ENCODE results near the gene PTH2. TPM values are rescaled to one million over a fixed set of nuclear protein-coding genes. Genes with fewer than 3 reads are reported as not detected.

Gene PTH2, protein sequence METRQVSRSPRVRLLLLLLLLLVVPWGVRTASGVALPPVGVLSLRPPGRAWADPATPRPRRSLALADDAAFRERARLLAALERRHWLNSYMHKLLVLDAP
- not detected for total RNA-seq

DNA sequence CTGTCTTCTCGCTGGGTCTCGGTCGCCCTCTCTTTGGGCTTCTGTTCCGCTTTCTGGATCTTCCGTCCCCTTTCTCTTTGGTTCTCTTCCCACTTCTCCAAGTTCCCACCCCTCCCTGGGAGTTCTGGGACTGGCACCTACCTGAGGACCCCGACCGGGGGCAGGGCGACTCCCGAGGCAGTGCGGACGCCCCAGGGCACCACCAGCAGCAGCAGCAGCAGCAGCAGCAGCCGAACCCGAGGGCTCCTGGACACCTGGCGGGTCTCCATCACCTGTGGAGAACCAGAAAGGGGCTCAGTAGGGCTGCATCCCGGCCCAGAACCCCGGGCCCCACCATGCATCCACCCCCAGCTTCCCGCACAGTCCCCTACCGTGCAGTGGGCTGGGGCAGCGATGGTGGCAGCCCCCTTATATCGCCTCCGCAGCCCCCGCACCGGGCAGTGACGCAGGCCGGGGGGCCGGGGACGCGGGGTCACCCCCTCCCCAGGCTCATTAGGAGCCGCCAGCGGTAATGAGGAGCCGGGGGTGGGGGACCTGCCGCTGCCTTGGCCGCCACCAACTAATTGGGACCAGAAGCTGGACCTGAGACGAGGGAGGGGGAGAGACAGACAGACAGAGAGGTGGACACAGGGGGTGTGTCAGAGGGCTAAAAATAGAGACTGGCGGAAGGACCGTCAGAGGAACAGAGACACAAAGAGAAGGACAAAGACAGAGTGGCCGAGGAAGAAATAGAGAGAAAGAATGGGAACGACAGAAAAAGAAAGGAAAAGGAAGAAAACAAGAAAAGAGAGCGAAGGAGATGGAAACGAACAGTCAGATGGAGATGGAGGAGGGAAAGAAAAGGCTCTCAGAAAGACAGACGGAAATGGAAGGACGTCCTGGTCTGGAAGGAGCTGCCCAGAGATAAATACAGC lies at the start of gene PTH2:
Gene PTH2, minus strand, starts transcription at position 371 of the 914 bp plus-strand sequence. Its CDS starts 102 bp downstream, at position 269.

DNA sequence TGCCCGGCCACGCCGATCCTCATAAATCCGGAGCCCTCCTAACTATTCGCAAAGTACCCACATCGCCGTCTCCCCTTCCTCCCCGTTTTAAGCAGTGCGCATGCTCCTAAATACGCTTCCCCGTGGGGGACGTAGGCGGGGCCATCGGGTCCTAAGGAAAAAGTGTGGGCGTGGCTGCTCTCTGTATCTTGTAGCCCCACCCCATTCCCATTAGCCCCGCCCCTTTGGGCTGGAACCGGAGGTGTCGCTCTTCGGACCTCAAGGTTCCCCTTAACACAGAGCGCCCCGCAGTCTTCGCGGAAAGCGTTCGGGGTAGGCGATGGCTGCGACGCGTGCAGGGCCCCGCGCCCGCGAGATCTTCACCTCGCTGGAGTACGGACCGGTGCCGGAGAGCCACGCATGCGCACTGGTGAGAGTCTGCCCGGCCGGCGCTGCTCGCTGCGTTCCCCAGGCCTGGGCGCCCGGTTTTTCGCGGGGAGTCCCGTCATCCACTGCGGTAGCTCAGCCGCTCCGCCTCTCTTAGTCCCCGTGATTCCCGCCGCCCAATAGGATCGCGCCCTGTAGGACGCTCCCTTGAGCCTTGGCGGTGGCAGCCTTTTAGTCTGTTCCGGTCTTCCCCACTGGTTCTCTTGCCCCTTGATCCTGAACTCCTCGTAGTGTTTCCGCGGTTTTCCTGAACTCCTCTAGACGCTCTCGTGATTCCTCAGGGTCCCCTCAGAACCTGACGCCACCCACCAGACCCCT lies 29.9 kb upstream of the PTH2 start, which contains the start of gene ALDH16A1:
Gene ALDH16A1, plus strand, starts transcription at position 213 of the 744 bp plus-strand sequence. Its CDS starts 107 bp downstream, at position 320.

DNA sequence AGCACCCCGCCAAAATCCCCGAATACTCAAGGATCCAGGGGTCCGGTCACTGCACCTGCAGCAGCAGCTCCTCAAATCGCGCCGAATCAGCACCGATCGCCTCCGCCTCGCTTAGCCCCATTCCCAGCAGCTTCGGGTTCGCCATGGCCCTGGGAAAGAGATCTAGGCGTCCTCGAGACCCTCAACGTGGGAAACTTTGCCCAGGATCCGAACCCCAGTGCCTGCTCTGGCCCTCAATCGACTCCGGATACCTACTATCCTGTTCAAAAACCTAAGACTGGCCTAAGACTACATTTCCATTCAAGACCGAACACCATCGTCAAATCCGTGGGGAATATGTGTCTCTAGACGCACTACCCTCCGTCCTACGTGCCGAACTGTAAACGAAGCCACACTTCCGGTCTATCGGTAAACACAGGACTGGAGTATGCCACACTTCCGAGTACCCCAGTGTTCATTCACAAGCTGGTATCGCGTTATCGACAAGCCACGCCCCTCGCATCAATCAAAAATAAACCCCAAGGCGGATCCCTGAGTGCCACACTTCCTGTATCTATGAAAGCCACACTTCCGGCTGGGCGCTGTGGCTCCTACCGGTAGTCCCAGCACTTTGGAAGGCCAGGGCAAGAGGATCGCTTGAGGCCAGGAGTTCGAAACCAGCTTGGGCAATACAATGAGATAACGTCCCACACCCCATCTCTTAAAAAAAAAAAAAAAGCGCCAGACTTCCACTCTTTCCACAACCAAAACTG lies 28.4 kb upstream of the PTH2 start, which contains the start of gene PIH1D1:
Gene PIH1D1, minus strand, starts transcription at position 385 of the 752 bp plus-strand sequence. Its CDS starts 240 bp downstream, at position 145.

DNA sequence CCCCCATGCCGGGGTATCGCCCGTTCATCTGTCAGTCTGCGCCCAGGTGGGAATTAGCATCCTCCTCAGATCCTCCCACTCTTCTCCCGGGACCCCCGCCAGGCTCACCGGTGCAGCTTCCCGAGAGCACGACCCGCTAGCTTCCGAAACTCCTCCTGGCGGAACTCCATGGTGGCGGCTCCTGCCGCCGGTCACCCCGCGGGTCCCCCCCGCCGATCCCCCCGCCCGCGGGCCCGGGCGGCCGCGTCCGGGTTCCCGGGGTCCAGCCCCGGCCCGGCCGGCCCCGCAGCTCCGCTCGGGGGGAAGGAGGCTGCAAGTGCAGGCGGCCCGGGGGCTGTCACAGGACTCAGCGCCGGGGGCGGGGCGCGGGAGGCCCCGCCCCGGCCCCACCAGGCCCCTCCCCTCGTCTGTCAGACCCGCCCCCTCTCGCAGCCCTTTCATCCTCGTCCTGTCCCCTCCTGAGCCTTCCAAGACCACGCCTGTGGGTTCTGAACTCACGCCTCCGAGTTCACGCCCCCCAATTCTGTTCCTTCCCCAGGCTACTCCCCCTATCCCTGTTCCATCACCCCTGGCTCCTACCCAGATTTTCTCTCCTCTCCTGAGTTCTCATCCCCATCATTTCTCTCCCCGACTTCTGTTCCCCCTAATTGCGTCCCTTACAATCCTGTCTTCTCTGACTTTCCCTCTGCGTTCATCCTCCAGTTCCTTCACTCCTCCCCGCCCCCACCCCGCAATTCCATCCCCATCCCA lies 18.1 kb upstream of the PTH2 start, which contains the start of gene SLC17A7:
Gene SLC17A7, minus strand, starts transcription at position 318 of the 750 bp plus-strand sequence. Its CDS starts 148 bp downstream, at position 170.

DNA sequence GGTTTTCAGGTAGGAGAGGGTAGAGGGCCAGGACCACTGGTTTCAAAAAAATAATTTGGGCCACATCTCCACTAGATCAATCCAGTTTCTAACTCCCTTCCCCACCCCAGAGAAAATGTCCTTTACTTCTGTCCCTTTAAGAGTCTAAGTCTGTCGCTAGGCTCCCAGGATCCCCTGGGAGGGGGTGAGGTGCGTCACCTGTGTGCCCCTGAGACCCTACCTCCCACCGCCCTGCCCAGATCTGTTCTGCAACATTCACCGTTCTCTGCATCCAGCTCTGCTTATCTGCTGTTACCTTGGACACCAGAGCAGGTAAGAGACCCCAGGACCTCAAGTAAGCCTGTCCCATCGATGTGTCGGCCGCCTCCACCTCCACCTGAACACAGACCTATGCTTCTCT lies 1.9 kb upstream of the PTH2 start, which contains the start of gene GFY:
Gene GFY, plus strand, starts transcription at position 211 of the 400 bp plus-strand sequence. CDS start 1,043 bp downstream, outside the sequence.

GRCh38 chr19:49387936-49388372 lies 35.3 kb downstream of the PTH2 start, which contains the start of gene KASH5:
Gene KASH5, plus strand, starts transcription at chr19:49388249. Its CDS starts 2,635 bp downstream, at chr19:49390884.

Other genes with a start within 250 kb of the PTH2 start
- gene SLC6A16, start 98.2 kb downstream of the PTH2 start, total RNA-seq, result 1.2 TPM
- gene CD37, start 88.0 kb downstream of the PTH2 start, total RNA-seq, result 2.1 TPM
- gene TEAD2, start 61.0 kb downstream of the PTH2 start, total RNA-seq, result 10.8 TPM
- gene DKKL1, start 59.6 kb downstream of the PTH2 start, total RNA-seq, result 1.6 TPM
- gene KASH5, start 35.2 kb downstream of the PTH2 start, total RNA-seq, result not detected
- not detected for gene GFY, start 1.9 kb upstream of the PTH2 start, total RNA-seq
- gene SLC17A7, start 18.1 kb upstream of the PTH2 start, total RNA-seq, result 1.2 TPM
- gene PIH1D1, start 28.4 kb upstream of the PTH2 start, total RNA-seq, result 60.2 TPM
- gene ALDH16A1, start 29.8 kb upstream of the PTH2 start, total RNA-seq, result 11.3 TPM
- gene FLT3LG, start 50.8 kb upstream of the PTH2 start, total RNA-seq, result 0.69 TPM
- 2,032 TPM for gene RPL13A, start 64.2 kb upstream of the PTH2 start, total RNA-seq
- 2,275 TPM for gene RPS11, start 73.0 kb upstream of the PTH2 start, total RNA-seq
- gene FCGRT, start 89.2 kb upstream of the PTH2 start, total RNA-seq, result 19.1 TPM
- gene RCN3, start 104.6 kb upstream of the PTH2 start, total RNA-seq, result 3.9 TPM
- 34.4 TPM for gene NOSIP, start 157.1 kb upstream of the PTH2 start, total RNA-seq
- gene PRRG2, start 157.9 kb upstream of the PTH2 start, total RNA-seq, result 1.2 TPM
- gene PRR12, start 167.7 kb upstream of the PTH2 start, total RNA-seq, result 5.8 TPM
- gene RRAS, start 216.7 kb upstream of the PTH2 start, total RNA-seq, result 1.4 TPM
- gene SCAF1, start 218.8 kb upstream of the PTH2 start, total RNA-seq, result 14.1 TPM
- gene IRF3, start 242.4 kb upstream of the PTH2 start, total RNA-seq, result 19.1 TPM
- 0.69 TPM for gene BCL2L12, start 242.5 kb upstream of the PTH2 start, total RNA-seq